Kidney epithelial cell (primary cell): ENCODE data around the gene LCN6. TPM values are rescaled to one million over a fixed set of nuclear protein-coding genes. Genes with fewer than 3 reads are reported as not detected.

Source experiments
- DNase-seq: peaks from one replicate; pipeline ENCODE4 v3.0.0-alpha.2; 2010; ENCODE audit warnings: low read depth
- H3K27me3 ChIP-seq: 2 replicates; pipeline ENCODE4 v1.6.0; 2011; ENCODE audit warnings: low read length; ENCODE audit not compliant: control insufficient read depth, insufficient read depth
- H3K36me3 ChIP-seq: 2 replicates; pipeline ENCODE4 v1.5.1; 2011; ENCODE audit warnings: low read length; ENCODE audit not compliant: control insufficient read depth, insufficient read depth
- H3K4me3 ChIP-seq: 2 replicates; pipeline ENCODE4 v1.5.1; 2011; ENCODE audit warnings: low read depth, mild to moderate bottlenecking, control low read depth, low read length
- CTCF ChIP-seq: IDR thresholded peaks from 2 replicates; pipeline ENCODE4 v1.5.1; 2011; ENCODE audit warnings: mild to moderate bottlenecking, moderate library complexity, low read length, control low read depth, inconsistent platforms; ENCODE audit not compliant: insufficient read depth, poor library complexity, severe bottlenecking
- total RNA-seq: library from RNA; depleted of rRNA; stranded (reverse); fragments of >200 nt; gene quantifications from 2 replicates; pipeline ENCODE4 v1.2.3, GENCODE V29; 2015

Gene LCN6
- total RNA-seq, 1 donor from 2014 or later: not detected

- TF ChIP-seq CTCF: no peak
- Histone ChIP-seq H3K36me3 (no peaks in the 10 kb centered on the region), H3K27me3 (peaks cover 22% of the 10 kb centered on the region), H3K4me3 (no peak within 1 kb of the TSS)
- DNase-seq: no peak
Measured at GRCh38 chr9:136764301-136764891, 16.1 kb upstream of the LCN6 start, which contains the start of gene LCN15. LCN15 (minus strand) TSS chr9:136764518; CDS start chr9:136764488, 30 bp downstream.

- DNase-seq: no peak
- no peaks in the 10 kb centered on the region for H3K36me3 ChIP-seq
- TF ChIP-seq CTCF: no peak
- no peak overlapping the region for H3K4me3 ChIP-seq
- H3K27me3 ChIP-seq: peaks cover 22% of the 10 kb centered on the region
Measured at GRCh38 chr9:136763649-136764035, 15.3 kb upstream of the LCN6 start.

- DNase-seq: no peak
- peaks cover 24% of the 10 kb centered on the region for H3K27me3 ChIP-seq
- no peaks in the 10 kb centered on the region for H3K36me3 ChIP-seq
- TF ChIP-seq CTCF: no peak
- H3K4me3 ChIP-seq: no peak overlapping the region
Measured at GRCh38 chr9:136762915-136763648, 14.8 kb upstream of the LCN6 start.

- H3K4me3 ChIP-seq: no peak overlapping the region
- no peak for TF ChIP-seq CTCF
Measured at GRCh38 chr9:136762221-136762691, 13.9 kb upstream of the LCN6 start.

GRCh38 chr9:136761545-136761981, 13.2 kb upstream of the LCN6 start:
- no peaks in the 10 kb centered on the region for H3K36me3 ChIP-seq
- H3K4me3 ChIP-seq: no peak overlapping the region
- DNase-seq: no peak
- no peak for TF ChIP-seq CTCF
- peaks cover 31% of the 10 kb centered on the region for H3K27me3 ChIP-seq

More at GRCh38 chr9:136762221-136762691, 13.9 kb upstream of the LCN6 start:
- no peak for DNase-seq
- Histone ChIP-seq H3K36me3 (no peaks in the 10 kb centered on the region), H3K27me3 (peaks cover 24% of the 10 kb centered on the region)
